Glutamatergic neuron (in vitro differentiated cells): Measurements from ENCODE around the gene UPK3A. TPM values are rescaled to one million over a fixed set of nuclear protein-coding genes. Genes with fewer than 3 reads are reported as not detected.
"Not testable (repeated sequence)": the region's sequence is repeated elsewhere in the genome, so short reads cannot be mapped to it uniquely, and the experiment has no call there.

Experiments
- DNase-seq: peaks from one replicate; pipeline ENCODE4 v3.0.0; 2022
- H3K27ac Mint-ChIP-seq: one replicate; pipeline ENCODE4 v1.8.0; 2020; ENCODE audit warnings: mild to moderate bottlenecking, mixed read lengths, inconsistent platforms; ENCODE audit not compliant: unreplicated experiment
- H3K27me3 Mint-ChIP-seq: one replicate; pipeline ENCODE4 v1.8.0; 2020; ENCODE audit warnings: mild to moderate bottlenecking, moderate library complexity, mixed read lengths, inconsistent platforms; ENCODE audit not compliant: unreplicated experiment
- H3K36me3 Mint-ChIP-seq: one replicate; pipeline ENCODE4 v1.8.0; 2020; ENCODE audit warnings: mild to moderate bottlenecking, mixed read lengths, inconsistent platforms; ENCODE audit not compliant: unreplicated experiment
- H3K4me1 Mint-ChIP-seq: one replicate; pipeline ENCODE4 v1.8.0; 2020; ENCODE audit warnings: mild to moderate bottlenecking, low read depth, mixed read lengths, inconsistent platforms; ENCODE audit not compliant: unreplicated experiment
- H3K4me3 Mint-ChIP-seq: one replicate; pipeline ENCODE4 v1.8.0; 2020; ENCODE audit warnings: mild to moderate bottlenecking, mixed read lengths, inconsistent platforms; ENCODE audit not compliant: unreplicated experiment
- H3K9me3 Mint-ChIP-seq: one replicate; pipeline ENCODE4 v1.8.0; 2020; ENCODE audit warnings: mild to moderate bottlenecking, moderate library complexity, mixed read lengths, inconsistent platforms; ENCODE audit not compliant: unreplicated experiment
- total RNA-seq: library from RNA; stranded (reverse); fragmentation: NEBNext Ultra II Directional; extraction: Animal tissue kit (Norgen Biotek cat#: 25700); gene quantifications from one replicate; pipeline ENCODE4 v1.2.1, GENCODE V29; 2021; ENCODE audit not compliant: unreplicated experiment
- TF ChIP-seq, protein P1 (sequence below): fragments of 200-600 bp; sonication (generic); IDR thresholded peaks from one replicate; pipeline ENCODE4 v1.5.0; 2021; ENCODE audit not compliant: partially characterized antibody, unreplicated experiment

UPK3A gene
- total RNA-seq, 1 donor from 2014 or later: not detected

- Mint-ChIP-seq H3K4me3 (no peak overlapping the region), H3K9me3 (peaks cover 7% of the 10 kb centered on the region), H3K36me3 (no peaks in the 10 kb centered on the region), H3K27me3 (peaks cover 3% of the 10 kb centered on the region), H3K27ac (no peak overlapping the region), H3K4me1 (no peaks in the 10 kb centered on the region)
- no peak for DNase-seq
- TF ChIP-seq, protein P1, sequence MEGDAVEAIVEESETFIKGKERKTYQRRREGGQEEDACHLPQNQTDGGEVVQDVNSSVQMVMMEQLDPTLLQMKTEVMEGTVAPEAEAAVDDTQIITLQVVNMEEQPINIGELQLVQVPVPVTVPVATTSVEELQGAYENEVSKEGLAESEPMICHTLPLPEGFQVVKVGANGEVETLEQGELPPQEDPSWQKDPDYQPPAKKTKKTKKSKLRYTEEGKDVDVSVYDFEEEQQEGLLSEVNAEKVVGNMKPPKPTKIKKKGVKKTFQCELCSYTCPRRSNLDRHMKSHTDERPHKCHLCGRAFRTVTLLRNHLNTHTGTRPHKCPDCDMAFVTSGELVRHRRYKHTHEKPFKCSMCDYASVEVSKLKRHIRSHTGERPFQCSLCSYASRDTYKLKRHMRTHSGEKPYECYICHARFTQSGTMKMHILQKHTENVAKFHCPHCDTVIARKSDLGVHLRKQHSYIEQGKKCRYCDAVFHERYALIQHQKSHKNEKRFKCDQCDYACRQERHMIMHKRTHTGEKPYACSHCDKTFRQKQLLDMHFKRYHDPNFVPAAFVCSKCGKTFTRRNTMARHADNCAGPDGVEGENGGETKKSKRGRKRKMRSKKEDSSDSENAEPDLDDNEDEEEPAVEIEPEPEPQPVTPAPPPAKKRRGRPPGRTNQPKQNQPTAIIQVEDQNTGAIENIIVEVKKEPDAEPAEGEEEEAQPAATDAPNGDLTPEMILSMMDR: no peak
These were observed 8.1 kb upstream of the UPK3A start for GRCh38 chr22:45276507-45277105.

- not testable (repeated sequence) for DNase-seq, H3K9me3 Mint-ChIP-seq, H3K27ac Mint-ChIP-seq, H3K4me3 Mint-ChIP-seq, H3K4me1 Mint-ChIP-seq, H3K27me3 Mint-ChIP-seq, H3K36me3 Mint-ChIP-seq
These were observed 7.0 kb upstream of the UPK3A start for GRCh38 chr22:45277720-45278119.

DNA sequence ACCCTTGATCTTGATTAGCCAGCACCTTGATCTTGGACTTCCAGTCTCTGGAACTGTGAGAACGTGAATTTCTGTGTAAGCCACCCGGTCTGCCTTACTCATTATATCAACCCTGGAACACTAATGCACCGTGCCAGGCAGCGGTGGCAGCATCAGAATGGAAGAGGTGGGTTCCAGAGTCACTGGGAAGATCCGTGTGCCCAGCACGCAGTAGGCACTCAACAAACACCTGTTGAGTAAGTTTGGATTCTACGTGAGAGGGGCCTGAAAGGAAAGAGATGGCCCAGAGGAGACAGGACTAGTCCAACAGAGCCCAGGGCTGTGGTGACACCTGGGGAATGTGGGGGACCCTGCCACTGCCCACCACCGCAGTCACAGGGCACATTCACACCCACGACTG is 6.6 kb upstream of the UPK3A start:
- Mint-ChIP-seq H3K4me1 (no peaks in the 10 kb centered on the region), H3K9me3 (peaks cover 9% of the 10 kb centered on the region), H3K4me3 (no peak overlapping the region), H3K27ac (no peak overlapping the region), H3K27me3 (peaks cover 3% of the 10 kb centered on the region), H3K36me3 (no peaks in the 10 kb centered on the region)
- DNase-seq: no peak
- TF ChIP-seq, protein P1: no peak

GRCh38 chr22:45280587-45280980 is 4.2 kb upstream of the UPK3A start:
- no peak overlapping the region for H3K4me3 Mint-ChIP-seq
- H3K36me3 Mint-ChIP-seq: no peaks in the 10 kb centered on the region
- peaks cover 13% of the 10 kb centered on the region for H3K27me3 Mint-ChIP-seq
- no peak overlapping the region for H3K27ac Mint-ChIP-seq
- H3K4me1 Mint-ChIP-seq: no peaks in the 10 kb centered on the region
- peaks cover 4% of the 10 kb centered on the region for H3K9me3 Mint-ChIP-seq
- TF ChIP-seq, protein P1: no peak
- DNase-seq: no peak

DNA sequence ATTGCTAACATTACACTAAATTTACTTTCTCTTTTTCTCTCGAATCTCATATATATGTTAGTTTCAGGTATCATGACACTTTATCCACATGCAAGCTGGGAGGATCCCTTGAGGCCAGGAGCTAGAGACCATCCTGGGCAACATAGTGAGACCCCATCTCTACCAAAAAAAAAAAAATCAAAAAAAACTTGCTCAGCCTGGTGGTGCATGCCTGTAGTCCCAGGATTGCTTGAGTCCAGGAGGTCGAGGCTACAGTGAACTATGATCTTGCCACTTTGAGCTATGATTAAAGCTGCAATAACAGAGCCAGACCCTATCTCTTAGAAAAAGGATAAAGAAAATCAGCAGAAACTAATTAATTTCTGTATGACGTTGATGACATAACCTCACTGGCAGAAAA is 3.7 kb upstream of the UPK3A start:
- H3K4me3 Mint-ChIP-seq: no peak overlapping the region
- DNase-seq: no peak
- H3K27ac Mint-ChIP-seq: no peak overlapping the region
- H3K9me3 Mint-ChIP-seq: peaks cover 4% of the 10 kb centered on the region
- no peaks in the 10 kb centered on the region for H3K36me3 Mint-ChIP-seq
- no peaks in the 10 kb centered on the region for H3K4me1 Mint-ChIP-seq
- peaks cover 15% of the 10 kb centered on the region for H3K27me3 Mint-ChIP-seq
- TF ChIP-seq, protein P1: no peak
